ENCODE measurements around the gene KRT83. TPM values are rescaled to one million over a fixed set of nuclear protein-coding genes. Genes with fewer than 3 reads are reported as not detected.

KRT83 gene
- total and polyA plus RNA-seq, 2 of the 13 experiments (the other 11 are each of a cell fraction or from before 2014, with no cell fraction given): not detected

- Histone ChIP-seq H3K9ac (ENCODE audit: insufficient read depth, low read depth, low read length) (no peak overlapping the region), H2AFZ (ENCODE audit: low read length) (no peak overlapping the region), H3K79me2 (ENCODE audit: insufficient read depth, low read length) (no peaks in the 10 kb centered on the region), H3K9me3 (ENCODE audit: low read length) (no peaks in the 10 kb centered on the region), H3K27me3 (ENCODE audit: control insufficient read depth in 1 of 2, insufficient read depth in 2 of 2, low read length in 2 of 2) (peaks cover 0 to 32% of the 10 kb centered on the region in 2 experiments), H3K36me3 (replicated peaks in 1 of 2; ENCODE audit: control insufficient read depth in 1 of 2, insufficient read depth in 2 of 2, low read length in 2 of 2) (no peaks in the 10 kb centered on the region), H3K4me2 (ENCODE audit: low read depth, low read length) (no peak overlapping the region), H3K27ac (ENCODE audit: extremely low read length, insufficient read depth, low read length) (no peak overlapping the region), H3K4me3 (replicated peaks in 1 of 3; ENCODE audit: insufficient read depth in 1 of 3, low read depth in 2 of 3, low read length in 3 of 3) (no peak overlapping the region), H3K4me1 (ENCODE audit: insufficient read depth, low read length) (peaks cover 10% of the 10 kb centered on the region), H4K20me1 (ENCODE audit: insufficient read depth, low read length) (no peaks in the 10 kb centered on the region)
- TF ChIP-seq FOXP1 (IDR thresholded peaks at IDR 0.05) (no peak), FOXP1 (CRISPR knock-in tag; IDR thresholded peaks at IDR 0.05) (no peak), CENPX (CRISPR knock-in tag; IDR thresholded peaks at IDR 0.05) (no peak), SCMH1 (CRISPR knock-in tag; IDR thresholded peaks at IDR 0.05; ENCODE audit: borderline replicate concordance) (no peak), ZBTB10 (CRISPR knock-in tag; IDR thresholded peaks at IDR 0.05; ENCODE audit: borderline replicate concordance) (no peak), ARID2 (CRISPR knock-in tag; IDR thresholded peaks at IDR 0.05; ENCODE audit: borderline replicate concordance) (no peak), KLF11 (CRISPR knock-in tag; IDR thresholded peaks at IDR 0.05) (no peak), GABPB1 (CRISPR knock-in tag; IDR thresholded peaks at IDR 0.05) (no peak)
- ATAC-seq: no peak
- no TSS peak for BruUV-seq (replicated peaks)
- DNase-seq (ENCODE audit: low spot score): no peak
- WGBS (ENCODE audit: low lambda C conversion rate): 40% methylated on average over 9 of the region's 16 CpGs
- intact Hi-C loops (cut with micrococcal nuclease; ENCODE audit: unreplicated experiment) (no loop called here), in situ Hi-C loops (cut with HindIII; ENCODE audit: extremely low pct_ligation_motif_present, low pct_unique_long_range_greater_than_20kb) (no loop called here)
- ChIA-PET CTCF (ENCODE audit: low intra/inter-chr PET ratio, low total read pairs) (no interaction called here), POLR2A (no interaction called here)
- FAIRE-seq: no peak
Measured at GRCh38 chr12:52347551-52348510, 26.6 kb upstream of the KRT83 start.

Data from HepG2 (cell line).